HFFc6 (cell line): Measurements from ENCODE around the gene MICAL2. TPM values are rescaled to one million over a fixed set of nuclear protein-coding genes. Genes with fewer than 3 reads are reported as not detected.

Experiments used
- DNase-seq: peaks from one replicate; pipeline ENCODE4 v3.0.0-alpha.2; 2018
- H3K27ac Mint-ChIP-seq: 2 replicates; pipeline ENCODE4 v1.8.0; 2020; ENCODE audit warnings: mild to moderate bottlenecking, mixed read lengths
- H3K27me3 Mint-ChIP-seq: 2 replicates; pipeline ENCODE4 v1.8.0; 2021; ENCODE audit warnings: mild to moderate bottlenecking, moderate library complexity, mixed read lengths; ENCODE audit not compliant: insufficient read depth
- H3K36me3 Mint-ChIP-seq: 2 replicates; pipeline ENCODE4 v1.8.0; 2021; ENCODE audit warnings: low read depth, mixed read lengths
- H3K4me1 Mint-ChIP-seq: 2 replicates; pipeline ENCODE4 v1.8.0; 2020; ENCODE audit warnings: low read depth, mixed read lengths
- H3K4me3 Mint-ChIP-seq: 2 replicates; pipeline ENCODE4 v1.8.0; 2020; ENCODE audit warnings: mild to moderate bottlenecking, moderate library complexity, mixed read lengths
- H3K9me3 Mint-ChIP-seq: 2 replicates; pipeline ENCODE4 v1.8.0; 2020; ENCODE audit warnings: mild to moderate bottlenecking, mixed read lengths
- CTCF ChIP-seq: fragments of 200-600 bp; sonication (generic); IDR thresholded peaks from 2 replicates; pipeline ENCODE4 v1.5.0; 2021; ENCODE audit warnings: antibody characterized with exemption, mild to moderate bottlenecking
- total RNA-seq, 6 experiments: library from RNA; stranded (reverse); fragmentation: NEBNext Ultra II Directional; extraction: Animal tissue kit (Norgen Biotek cat#: 25700); gene quantifications; 2 replicates in 1 of 6; 3 replicates in 5 of 6; pipeline ENCODE4 v1.2.3, GENCODE V29; 2021

Gene MICAL2
- total RNA-seq, 6 experiments from 2014 or later, result 199 to 252 (median 233) TPM

- no peak for TF ChIP-seq CTCF
- DNase-seq, result no peak
- Mint-ChIP-seq H3K27ac (peak overlapping the region; percentile 97), H3K4me1 (peaks cover 100% of the 10 kb centered on the region), H3K4me3 (peak overlapping the region; percentile 27; the same call in 1 of the 2 replicates), H3K27me3 (peaks cover 7% of the 10 kb centered on the region), H3K9me3 (no peaks in the 10 kb centered on the region), H3K36me3 (peaks cover 45% of the 10 kb centered on the region)
Measured at GRCh38 chr11:12180257-12181205, 70.1 kb downstream of the MICAL2 start.

- Mint-ChIP-seq H3K27me3 (peaks cover 7% of the 10 kb centered on the region), H3K4me1 (peaks cover 100% of the 10 kb centered on the region), H3K9me3 (no peaks in the 10 kb centered on the region), H3K36me3 (peaks cover 48% of the 10 kb centered on the region), H3K4me3 (peak overlapping the region; percentile 66), H3K27ac (peak overlapping the region; percentile 97)
- DNase-seq, result no peak
- no peak for TF ChIP-seq CTCF
Measured at GRCh38 chr11:12182302-12182675, 71.9 kb downstream of the MICAL2 start.

GRCh38 chr11:12182676-12183541 lies 72.5 kb downstream of the MICAL2 start:
- TF ChIP-seq CTCF, result no peak

GRCh38 chr11:12183827-12184620 lies 73.6 kb downstream of the MICAL2 start:
- Mint-ChIP-seq H3K4me3 (peak overlapping the region; percentile 66), H3K27me3 (peaks cover 4% of the 10 kb centered on the region), H3K27ac (peak overlapping the region; percentile 97), H3K36me3 (peaks cover 42% of the 10 kb centered on the region), H3K4me1 (peaks cover 88% of the 10 kb centered on the region), H3K9me3 (no peaks in the 10 kb centered on the region)
- no peak for TF ChIP-seq CTCF
- DNase-seq, result no peak

More at GRCh38 chr11:12182676-12183541, 72.5 kb downstream of the MICAL2 start:
- H3K36me3 Mint-ChIP-seq, result peaks cover 42% of the 10 kb centered on the region
- peaks cover 94% of the 10 kb centered on the region for H3K4me1 Mint-ChIP-seq
- peaks cover 6% of the 10 kb centered on the region for H3K27me3 Mint-ChIP-seq
- peak; percentile 97 for DNase-seq
- H3K4me3 Mint-ChIP-seq, result peak overlapping the region; percentile 66
- H3K9me3 Mint-ChIP-seq, result no peaks in the 10 kb centered on the region
- H3K27ac Mint-ChIP-seq, result peak overlapping the region; percentile 97

GRCh38 chr11:12184699-12185098 lies 74.3 kb downstream of the MICAL2 start:
- H3K9me3 Mint-ChIP-seq, result no peaks in the 10 kb centered on the region
- H3K36me3 Mint-ChIP-seq, result peaks cover 43% of the 10 kb centered on the region
- H3K4me1 Mint-ChIP-seq, result peaks cover 88% of the 10 kb centered on the region
- TF ChIP-seq CTCF, result no peak
- peak overlapping the region; percentile 97 for H3K27ac Mint-ChIP-seq
- peaks cover 4% of the 10 kb centered on the region for H3K27me3 Mint-ChIP-seq
- DNase-seq, result peak; percentile 20
- H3K4me3 Mint-ChIP-seq, result peak overlapping the region; percentile 46; the same call in 1 of the 2 replicates
